Endothelial cell of umbilical vein (primary cell): ENCODE measurements around the gene GALNT14. TPM values are rescaled to one million over a fixed set of nuclear protein-coding genes. Genes with fewer than 3 reads are reported as not detected.

Experiments
- BruUV-seq: library from RNA; stranded (reverse); fragments of 400-500 nt; replicated peaks from 2 replicates; lab custom pipeline; 2021; lab: Mats Ljungman, UMichigan
- CTCF ChIA-PET: fragments of 300-600, 350-600 bp; sonication (Branson Sonifier 250); formaldehyde crosslinking; loops from one replicate; lab custom pipeline; 2021; ENCODE audit warnings: antibody characterized with exemption, inconsistent platforms; lab: Charles Lee
- POLR2A ChIA-PET: fragments of 300-600, 350-600 bp; sonication (Branson Sonifier 250); formaldehyde crosslinking; loops from one replicate; lab custom pipeline; 2021; ENCODE audit warnings: antibody characterized with exemption, inconsistent platforms; lab: Charles Lee
- DNase-seq: peaks from one replicate; pipeline ENCODE4 v3.0.0-alpha.2; 2011; ENCODE audit warnings: low read depth, low spot score
- FAIRE-seq: peaks from 2 replicates; lab custom pipeline; 2011; peaks lifted over from hg19 to GRCh38; lab: Jason Lieb, UNC
- H2AFZ ChIP-seq: 2 replicates; pipeline ENCODE4 v1.6.0; 2012; ENCODE audit warnings: low read depth, low read length, control low read depth, inconsistent platforms
- H3K27ac ChIP-seq: 2 replicates; pipeline ENCODE4 v1.5.1; 2011; ENCODE audit warnings: low read depth, mild to moderate bottlenecking, control low read depth, low read length, moderate library complexity; ENCODE audit not compliant: insufficient read depth
- H3K27me3 ChIP-seq, 2 experiments: 2 replicates each; pipeline versions ENCODE4 v1.6.0 to v1.6.1; 2011; ENCODE audit warnings: low read length in 2 of 2, mixed read lengths in 1 of 2; ENCODE audit not compliant: control insufficient read depth in 2 of 2, insufficient read depth in 2 of 2
- H3K36me3 ChIP-seq, 2 experiments: 2 replicates in 1 of 2; 3 replicates in 1 of 2; pipeline ENCODE4 v1.5.1; 2011; ENCODE audit warnings: low read length in 2 of 2, mild to moderate bottlenecking in 1 of 2, moderate library complexity in 1 of 2; ENCODE audit not compliant: control insufficient read depth in 2 of 2, insufficient read depth in 2 of 2; ENCODE audit errors: extremely low read depth in 1 of 2
- H3K4me1 ChIP-seq: 3 replicates; pipeline ENCODE4 v1.5.1; 2011; ENCODE audit warnings: mild to moderate bottlenecking, low read length; ENCODE audit not compliant: control insufficient read depth, insufficient read depth; ENCODE audit errors: extremely low read depth
- H3K4me2 ChIP-seq: 2 replicates; pipeline ENCODE4 v1.6.1; 2011; ENCODE audit warnings: low read length, control low read depth, mixed read lengths; ENCODE audit not compliant: insufficient read depth
- H3K4me3 ChIP-seq, 3 experiments: fragments of 200-600 bp in 1 of 3; sonication (generic), shearing (Covaris generic) in 1 of 3; replicated peaks in 1 of 3; 2 replicates each; pipeline ENCODE4 v1.5.1; 2011 to 2016; ENCODE audit warnings: control low read depth in 3 of 3, low read length in 3 of 3, mild to moderate bottlenecking in 2 of 3, inconsistent platforms in 1 of 3, low read depth in 1 of 3, moderate library complexity in 1 of 3; ENCODE audit not compliant: insufficient read depth in 1 of 3
- H3K79me2 ChIP-seq: 2 replicates; pipeline ENCODE4 v1.6.0; 2012; ENCODE audit warnings: low read length, inconsistent platforms; ENCODE audit not compliant: control insufficient read depth, insufficient read depth
- H3K9ac ChIP-seq: replicated peaks from 2 replicates; pipeline ENCODE3; 2011; ENCODE audit warnings: low read length, control low read depth; ENCODE audit not compliant: insufficient read depth; ENCODE audit errors: extremely low read depth
- H3K9me1 ChIP-seq: replicated peaks from 3 replicates; pipeline ENCODE4 v1.6.0; 2011; ENCODE audit warnings: mild to moderate bottlenecking, low read length; ENCODE audit not compliant: control insufficient read depth, insufficient read depth; ENCODE audit errors: extremely low read depth
- H3K9me3 ChIP-seq: replicated peaks from 2 replicates; pipeline ENCODE4 v1.5.1; 2012; ENCODE audit warnings: low read length, inconsistent platforms; ENCODE audit not compliant: control insufficient read depth, insufficient read depth
- H4K20me1 ChIP-seq: replicated peaks from 2 replicates; pipeline ENCODE3; 2011; ENCODE audit warnings: mild to moderate bottlenecking, low read length; ENCODE audit not compliant: control insufficient read depth, insufficient read depth; ENCODE audit errors: extremely low read depth
- EZH2 ChIP-seq: IDR thresholded peaks from 2 replicates; pipeline ENCODE4 v1.6.1; 2012; ENCODE audit warnings: borderline replicate concordance, low read depth, mild to moderate bottlenecking, moderate library complexity, low read length, inconsistent platforms; ENCODE audit not compliant: severe bottlenecking
- FOS ChIP-seq: IDR thresholded peaks from 2 replicates; pipeline ENCODE4 v1.6.1; 2011; ENCODE audit warnings: mild to moderate bottlenecking, low read length, moderate library complexity, borderline replicate concordance; ENCODE audit not compliant: insufficient read depth
- GATA2 ChIP-seq: IDR thresholded peaks from 2 replicates; pipeline ENCODE4 v1.7.0; 2011; ENCODE audit warnings: low read depth, mild to moderate bottlenecking, moderate library complexity, mixed read lengths, low read length; ENCODE audit not compliant: insufficient read length, insufficient read depth
- JUN ChIP-seq: IDR thresholded peaks from 2 replicates; pipeline ENCODE4 v1.6.1; 2011; ENCODE audit warnings: borderline replicate concordance, low read depth; ENCODE audit not compliant: insufficient read length, insufficient read depth
- MYC ChIP-seq: IDR thresholded peaks from one replicate; pipeline ENCODE4 v1.6.1; 2011; ENCODE audit warnings: mild to moderate bottlenecking, low read depth, low read length
- POLR2A ChIP-seq: IDR thresholded peaks from 2 replicates; pipeline ENCODE4 v1.6.1; 2012; ENCODE audit warnings: low read depth, mild to moderate bottlenecking, control low read depth, low read length
- POLR2AphosphoS5 ChIP-seq: IDR thresholded peaks from 2 replicates; pipeline ENCODE4 v1.6.1; 2012; ENCODE audit warnings: low read depth, mild to moderate bottlenecking, control low read depth, low read length, moderate library complexity; ENCODE audit not compliant: insufficient read depth
- dilution Hi-C: fragments of 300-500 bp; cut with MboI; formaldehyde crosslinking; loops from one replicate; pipeline ENCODE4 v1.15.0; 2019; ENCODE audit warnings: low sequenced_read_pairs; ENCODE audit not compliant: extremely low pct_ligation_motif_present
- intact Hi-C: fragments of 100-400 bp; cut with micrococcal nuclease; formaldehyde crosslinking; loops from one replicate; pipeline ENCODE4 v1.10.0; 2022
- polyA plus RNA-seq, 4 experiments: library from polyadenylated mRNA; depleted of rRNA in 3 of 4; stranded (reverse) in 3 of 4; unstranded in 1 of 4; fragments of >200 nt; gene quantifications; 2 replicates each; pipeline versions ENCODE4 v1.2.1 to v1.2.3, GENCODE V29; 2011 to 2012; ENCODE audit warnings: missing spikeins in 1 of 4
- total RNA-seq: library from RNA; stranded (reverse); gene quantifications from 2 replicates; pipeline ENCODE4 v1.2.3, GENCODE V29; 2021
- TF ChIP-seq, protein P1 (sequence below): IDR thresholded peaks from 2 replicates; pipeline ENCODE4 v1.6.1; 2011; ENCODE audit not compliant: insufficient read depth, insufficient read length
- TF ChIP-seq, protein P2 (sequence below), 2 donors: IDR thresholded peaks; 1 replicate in 1 of 2; 2 replicates in 1 of 2; pipeline ENCODE4 v1.5.1; 2011; ENCODE audit warnings: low read length in 2 of 2, mild to moderate bottlenecking in 2 of 2, moderate library complexity in 2 of 2, control low read depth in 1 of 2, inconsistent platforms in 1 of 2, low read depth in 1 of 2; ENCODE audit not compliant: insufficient read depth in 1 of 2; ENCODE audit errors: extremely low read depth in 1 of 2

Gene GALNT14
- total and polyA plus RNA-seq, 2 donors (not counting 3 experiments of a cell fraction or from before 2014, with no cell fraction given) = 0.04 to 0.40 TPM

- no peak for DNase-seq
- no peaks in the 10 kb centered on the region for H3K79me2 ChIP-seq
- no peaks in the 10 kb centered on the region for H3K27me3 ChIP-seq
- no peaks in the 10 kb centered on the region for H4K20me1 ChIP-seq
- no peaks in the 10 kb centered on the region for H3K9me1 ChIP-seq
- ChIA-PET CTCF (no interaction called here), POLR2A (no interaction called here)
- H3K9ac ChIP-seq = no peak overlapping the region
- no peak overlapping the region for H3K4me2 ChIP-seq
- no peak overlapping the region for H3K27ac ChIP-seq
- no peak overlapping the region for H2AFZ ChIP-seq
- H3K9me3 ChIP-seq = no peaks in the 10 kb centered on the region
- no peak for FAIRE-seq
- BruUV-seq = no TSS peak
- TF ChIP-seq MYC = no peak
- dilution Hi-C loops = no loop called here
- H3K4me1 ChIP-seq = no peaks in the 10 kb centered on the region
- intact Hi-C loops = no loop called here
- no peaks in the 10 kb centered on the region for H3K36me3 ChIP-seq
- H3K4me3 ChIP-seq = no peak overlapping the region
Measured at GRCh38 chr2:30957591-30957990, 180.6 kb downstream of the GALNT14 start.

DNA sequence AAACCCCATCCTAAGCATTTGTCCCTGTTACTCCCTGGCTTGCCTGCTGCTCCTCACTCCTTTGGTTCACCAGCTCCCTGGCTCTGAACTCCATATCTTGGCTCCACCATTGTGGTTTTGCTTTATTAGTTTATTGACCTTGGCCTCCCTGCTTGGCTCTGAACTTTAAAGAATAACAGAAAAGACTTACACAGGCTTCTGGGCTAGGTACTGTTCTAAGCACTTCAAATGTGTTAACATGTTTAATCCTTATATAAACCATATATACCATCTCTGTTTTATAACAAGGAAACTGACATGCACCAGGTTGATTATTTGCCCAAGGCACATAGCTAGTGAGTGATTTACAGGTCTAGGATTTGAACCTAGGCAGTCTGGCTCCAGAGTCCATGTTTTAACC, 181.2 kb downstream of the GALNT14 start:
- no peaks in the 10 kb centered on the region for H3K9me3 ChIP-seq
- H2AFZ ChIP-seq = no peak overlapping the region
- no peaks in the 10 kb centered on the region for H3K4me1 ChIP-seq
- no peaks in the 10 kb centered on the region for H3K36me3 ChIP-seq
- H3K4me3 ChIP-seq = no peak overlapping the region
- no TSS peak for BruUV-seq
- H3K9me1 ChIP-seq = no peaks in the 10 kb centered on the region
- dilution Hi-C loops = no loop called here
- ChIA-PET POLR2A (no interaction called here), CTCF (no interaction called here)
- H3K27me3 ChIP-seq = no peaks in the 10 kb centered on the region
- no peak for DNase-seq
- no peak overlapping the region for H3K27ac ChIP-seq
- FAIRE-seq = no peak
- H3K79me2 ChIP-seq = no peaks in the 10 kb centered on the region
- H3K4me2 ChIP-seq = no peak overlapping the region
- no peak for TF ChIP-seq GATA2
- no peak for TF ChIP-seq MYC
- TF ChIP-seq FOS = no peak
- TF ChIP-seq, protein P1, sequence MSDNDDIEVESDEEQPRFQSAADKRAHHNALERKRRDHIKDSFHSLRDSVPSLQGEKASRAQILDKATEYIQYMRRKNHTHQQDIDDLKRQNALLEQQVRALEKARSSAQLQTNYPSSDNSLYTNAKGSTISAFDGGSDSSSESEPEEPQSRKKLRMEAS = no peak
- TF ChIP-seq POLR2AphosphoS5 = no peak
- no peak for TF ChIP-seq JUN
- TF ChIP-seq POLR2A = no peak
- TF ChIP-seq, protein P2, sequence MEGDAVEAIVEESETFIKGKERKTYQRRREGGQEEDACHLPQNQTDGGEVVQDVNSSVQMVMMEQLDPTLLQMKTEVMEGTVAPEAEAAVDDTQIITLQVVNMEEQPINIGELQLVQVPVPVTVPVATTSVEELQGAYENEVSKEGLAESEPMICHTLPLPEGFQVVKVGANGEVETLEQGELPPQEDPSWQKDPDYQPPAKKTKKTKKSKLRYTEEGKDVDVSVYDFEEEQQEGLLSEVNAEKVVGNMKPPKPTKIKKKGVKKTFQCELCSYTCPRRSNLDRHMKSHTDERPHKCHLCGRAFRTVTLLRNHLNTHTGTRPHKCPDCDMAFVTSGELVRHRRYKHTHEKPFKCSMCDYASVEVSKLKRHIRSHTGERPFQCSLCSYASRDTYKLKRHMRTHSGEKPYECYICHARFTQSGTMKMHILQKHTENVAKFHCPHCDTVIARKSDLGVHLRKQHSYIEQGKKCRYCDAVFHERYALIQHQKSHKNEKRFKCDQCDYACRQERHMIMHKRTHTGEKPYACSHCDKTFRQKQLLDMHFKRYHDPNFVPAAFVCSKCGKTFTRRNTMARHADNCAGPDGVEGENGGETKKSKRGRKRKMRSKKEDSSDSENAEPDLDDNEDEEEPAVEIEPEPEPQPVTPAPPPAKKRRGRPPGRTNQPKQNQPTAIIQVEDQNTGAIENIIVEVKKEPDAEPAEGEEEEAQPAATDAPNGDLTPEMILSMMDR (IDR thresholded peaks at IDR 0.05; ENCODE audit: extremely low read depth in 1 of 2, insufficient read depth in 1 of 2, low read depth in 1 of 2, low read length in 2 of 2) = no peak
- no peak for TF ChIP-seq EZH2
- intact Hi-C loops = no loop called here
- no peak overlapping the region for H3K9ac ChIP-seq
- no peaks in the 10 kb centered on the region for H4K20me1 ChIP-seq
